HuH-7.5 (cell line): Measurements from ENCODE around the gene TPBG.
"Not testable (repeated sequence)": the region's sequence is repeated elsewhere in the genome, so short reads cannot be mapped to it uniquely, and the experiment has no call there.

Experiments
- DNase-seq: peaks from one replicate; pipeline ENCODE4 v3.0.0; 2011; ENCODE audit warnings: low spot score

The TPBG gene

DNA sequence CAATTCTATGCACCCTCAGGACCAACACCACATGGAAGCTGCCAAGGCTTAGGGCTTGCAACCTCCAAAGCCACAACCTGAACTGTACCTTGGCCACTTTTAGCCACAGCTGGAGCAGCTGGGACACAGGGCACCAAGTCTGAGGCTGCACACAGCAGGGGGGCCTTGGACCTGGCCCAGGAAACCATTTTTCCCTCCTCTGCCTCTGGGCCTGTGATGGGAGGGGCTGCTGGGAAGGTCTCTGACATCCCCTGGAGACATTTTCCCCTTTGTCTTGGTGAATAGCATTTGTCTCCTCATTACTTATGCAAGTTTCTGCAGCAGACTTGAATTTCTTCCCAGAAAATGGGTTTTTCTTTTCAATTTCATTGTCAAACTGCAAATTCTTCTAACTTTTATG lies 13.0 kb downstream of the TPBG start:
- no peak for DNase-seq

DNA sequence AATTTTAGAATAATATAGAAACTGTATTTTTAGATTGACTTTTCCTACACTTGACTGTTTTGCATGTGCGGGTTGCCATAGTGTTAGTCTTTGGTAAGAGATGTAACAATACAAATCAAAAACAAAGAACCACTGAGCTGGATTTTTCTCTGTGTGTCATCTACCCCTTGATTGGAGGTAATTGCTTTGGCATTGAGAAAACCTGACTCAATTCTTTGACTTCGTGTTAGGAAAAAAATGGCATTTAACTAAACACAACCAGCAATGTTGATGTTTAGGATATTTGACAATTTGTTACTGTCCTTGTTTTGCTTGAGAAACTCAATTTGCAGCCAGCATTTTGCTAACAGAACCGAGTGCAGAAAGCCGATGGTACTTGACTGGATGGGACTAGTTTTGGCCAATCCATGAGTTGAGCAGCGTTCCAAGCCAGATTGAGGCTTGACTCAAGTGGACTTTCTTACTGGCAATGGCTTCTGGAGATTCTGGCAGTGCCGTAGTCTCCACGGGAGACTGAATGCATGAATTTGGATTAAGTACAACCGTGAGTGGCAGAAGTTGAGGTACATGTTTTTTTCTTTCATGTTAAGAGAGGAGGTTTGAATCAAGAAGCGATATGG lies 17.1 kb downstream of the TPBG start:
- DNase-seq: no peak

DNA sequence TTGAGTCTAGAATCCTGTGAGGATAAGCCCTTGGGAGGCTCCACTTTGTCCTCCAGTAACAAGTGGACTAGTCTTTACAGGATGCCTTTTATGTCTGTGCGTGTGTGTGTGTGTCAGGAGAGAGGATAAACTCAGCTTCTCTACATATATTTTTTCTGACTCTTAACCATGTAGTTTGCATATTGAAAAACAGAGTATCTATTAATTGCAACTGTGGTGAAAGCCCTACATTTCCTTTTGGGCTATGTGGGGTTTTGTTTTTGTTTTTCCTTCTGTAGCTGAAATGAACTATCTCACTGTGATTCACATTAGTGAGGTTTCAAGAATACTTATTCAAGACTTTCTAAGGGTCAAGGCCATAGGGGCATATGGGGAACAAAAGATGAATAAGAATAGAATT lies 17.7 kb downstream of the TPBG start:
- DNase-seq: no peak

DNA sequence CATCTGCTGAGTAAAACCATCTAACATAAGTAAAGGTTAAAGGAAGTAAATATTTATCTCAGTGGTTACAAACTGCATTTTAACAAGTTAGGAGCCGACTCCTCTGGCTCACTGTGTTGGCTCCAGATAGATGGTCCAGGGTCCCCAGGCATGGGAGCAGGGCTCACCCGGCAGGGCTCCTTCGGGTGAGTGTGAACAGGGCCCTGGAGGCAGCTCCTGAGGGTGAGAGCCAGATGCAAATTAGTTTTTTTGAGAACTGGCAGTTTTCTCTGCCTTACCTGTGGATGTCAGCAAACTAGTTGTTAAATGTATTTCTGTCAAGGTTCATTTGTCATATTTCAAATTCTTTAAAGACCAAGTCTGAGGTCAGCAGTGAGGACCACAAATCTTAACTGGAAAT lies 21.5 kb downstream of the TPBG start:
- no peak for DNase-seq

DNA sequence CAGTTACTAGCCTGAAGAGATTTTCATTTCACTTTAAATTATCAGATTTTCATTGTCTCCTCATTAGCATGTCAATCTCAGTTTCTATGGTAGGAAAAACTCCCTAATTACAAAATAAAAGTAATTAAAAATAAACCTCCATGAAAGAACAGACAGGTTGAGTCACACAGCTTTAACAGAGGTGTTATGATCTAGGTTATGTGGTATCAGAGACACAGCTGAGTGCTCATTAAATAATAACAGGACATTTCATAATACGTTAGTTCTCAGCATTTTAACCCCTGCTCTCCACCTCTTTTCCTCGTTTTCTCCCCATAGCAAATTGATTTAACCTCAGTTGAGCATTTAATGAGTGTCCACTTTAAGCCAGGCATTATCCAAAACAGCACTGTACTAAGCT lies 21.9 kb downstream of the TPBG start:
- no peak for DNase-seq

DNA sequence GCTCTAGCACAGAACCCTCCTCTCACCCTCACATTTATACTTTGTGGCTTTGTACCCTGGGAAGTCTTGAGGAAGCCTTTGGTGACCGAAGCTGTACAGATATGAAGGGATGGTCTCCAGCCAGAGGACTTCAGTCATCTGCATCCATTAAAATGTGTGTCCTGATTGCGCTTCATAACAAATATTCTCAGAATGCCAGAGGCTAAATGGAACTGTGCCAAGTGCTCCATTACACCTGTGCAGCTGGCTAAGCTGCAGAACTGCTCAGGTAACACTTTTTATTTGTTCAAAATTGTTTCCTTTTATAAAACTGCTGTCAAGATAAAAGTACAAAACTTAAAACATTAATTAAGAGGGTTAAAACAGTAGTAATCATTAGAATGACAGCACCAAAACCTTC lies 22.3 kb downstream of the TPBG start:
- DNase-seq: no peak

DNA sequence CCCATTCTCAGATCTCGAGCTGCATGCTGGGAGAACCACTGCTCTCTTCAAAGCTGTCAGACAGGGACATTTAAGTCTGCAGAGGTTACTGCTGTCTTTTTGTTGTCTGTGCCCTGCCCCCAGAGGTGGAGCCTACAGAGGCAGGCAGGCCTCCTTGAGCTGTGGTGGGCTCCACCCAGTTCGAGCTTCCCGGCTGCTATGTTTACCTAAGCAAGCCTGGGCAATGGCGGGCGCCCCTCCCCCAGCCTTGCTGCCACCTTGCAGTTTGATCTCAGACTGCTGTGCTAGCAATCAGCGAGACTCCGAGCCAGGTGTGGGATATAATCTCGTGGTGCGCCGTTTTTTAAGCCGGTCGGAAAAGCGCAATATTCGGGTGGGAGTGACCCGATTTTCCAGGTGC lies 31.2 kb downstream of the TPBG start:
- DNase-seq: not testable (repeated sequence)

DNA sequence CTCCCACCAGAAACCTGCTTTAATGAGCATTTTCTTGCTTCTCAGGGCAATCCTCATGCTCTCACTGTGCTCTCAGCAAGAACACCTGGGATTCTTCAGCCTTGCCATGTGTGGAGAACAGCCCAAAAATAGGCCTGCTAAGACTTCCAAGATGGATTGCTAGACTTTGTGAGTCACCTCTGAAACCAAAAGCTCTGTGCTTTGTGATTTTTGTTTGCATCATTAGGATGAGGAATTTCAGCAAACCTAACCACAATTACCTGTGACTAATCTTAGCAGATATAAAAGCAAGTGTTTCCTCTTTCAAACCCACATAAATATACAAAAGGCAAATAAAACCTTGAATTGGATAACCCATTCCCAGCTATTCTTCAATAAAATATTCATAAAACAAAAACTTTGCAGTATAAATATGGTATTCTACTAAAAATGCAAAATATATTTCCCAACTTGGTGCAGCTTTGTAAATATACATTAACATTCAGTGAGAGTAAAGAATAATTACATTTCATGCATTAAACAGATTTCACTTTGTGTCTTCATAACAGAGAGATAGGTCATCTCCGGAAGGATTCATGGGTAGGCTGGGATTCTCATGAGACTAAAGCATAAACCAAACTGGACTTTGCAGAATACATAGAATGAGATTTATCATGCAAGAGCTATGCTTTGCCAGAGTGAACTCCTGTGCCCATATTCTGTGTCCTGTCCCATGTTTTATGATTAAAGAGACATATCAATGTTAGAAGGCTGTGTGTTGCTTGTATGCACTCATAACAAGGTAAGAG lies 33.5 kb downstream of the TPBG start:
- no peak for DNase-seq

DNA sequence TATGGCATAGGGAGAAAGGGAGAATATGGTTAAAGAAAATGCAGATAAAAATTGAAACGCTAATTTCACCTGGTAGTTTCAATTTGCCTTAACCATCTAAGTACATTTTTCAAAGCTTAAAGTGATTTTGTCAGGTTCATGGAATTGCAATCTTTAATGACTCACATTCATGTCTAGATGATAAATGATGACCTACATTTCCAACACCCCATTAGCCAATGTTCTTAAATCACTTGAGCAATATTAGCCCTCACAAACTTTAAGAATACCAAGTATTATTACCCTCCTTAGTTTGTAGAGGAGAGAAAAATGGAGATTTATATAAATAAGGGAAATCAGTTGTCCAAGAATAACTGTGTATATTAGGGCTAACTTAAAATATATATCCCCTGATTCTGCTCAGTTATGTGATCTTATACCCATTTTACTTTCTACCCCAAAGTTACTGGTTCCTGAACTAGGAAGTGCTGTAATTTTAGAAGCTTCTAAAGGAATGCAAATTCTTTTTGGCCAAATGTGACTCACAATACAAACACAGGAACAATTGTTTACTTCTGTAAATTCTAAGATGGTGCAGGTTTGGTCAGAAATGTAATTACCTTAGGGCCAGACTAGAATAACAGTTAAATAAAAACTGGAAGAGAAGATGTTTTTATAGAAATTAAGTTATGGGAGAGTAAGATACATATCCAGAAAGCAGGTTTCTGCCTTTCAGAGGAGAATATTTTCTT lies 34.5 kb downstream of the TPBG start:
- DNase-seq: no peak

DNA sequence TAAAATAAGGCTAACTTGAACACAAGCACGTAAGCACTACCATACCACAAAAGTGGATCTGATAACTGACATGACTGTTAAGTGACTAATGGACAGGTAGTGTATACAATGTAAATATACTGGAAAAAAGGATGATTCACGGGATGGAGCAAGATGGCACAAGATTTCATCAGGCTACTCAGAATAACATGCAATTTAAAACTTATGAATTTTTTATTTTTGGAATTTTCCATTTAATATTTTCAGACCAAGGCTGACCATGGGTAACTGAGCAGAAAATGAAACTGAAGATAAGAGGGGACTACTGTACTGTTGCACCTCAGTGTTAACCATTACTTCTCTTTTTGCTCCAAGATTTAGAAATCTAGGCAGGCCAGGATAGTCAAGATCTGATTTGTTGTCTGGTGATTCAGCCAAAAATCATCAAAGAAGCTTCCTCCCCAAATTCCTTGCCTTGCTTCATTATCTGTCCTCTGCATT lies 45.4 kb downstream of the TPBG start:
- no peak for DNase-seq

DNA sequence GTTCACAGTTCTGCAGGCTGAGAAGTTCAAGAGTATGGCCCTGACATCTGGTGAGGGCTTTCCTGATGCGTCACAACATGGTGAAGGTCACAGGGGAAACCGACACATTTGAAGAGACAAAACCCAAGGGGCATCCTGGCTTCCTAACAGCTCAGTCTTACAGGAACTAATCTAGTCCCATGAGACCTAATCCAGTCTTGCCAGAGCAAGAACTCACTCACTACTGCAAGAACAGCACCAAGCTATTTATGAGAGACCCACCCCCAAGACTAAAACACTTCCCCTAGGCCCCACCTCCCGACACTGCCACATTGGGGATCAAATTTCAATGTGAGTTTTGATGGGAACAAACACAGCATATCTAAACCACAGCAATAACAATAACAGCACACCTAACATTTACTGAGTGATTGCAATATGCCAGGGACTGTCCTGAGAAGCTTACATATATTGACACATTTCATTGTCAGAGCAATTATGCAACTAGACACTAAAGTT lies 46.6 kb downstream of the TPBG start:
- DNase-seq: no peak

DNA sequence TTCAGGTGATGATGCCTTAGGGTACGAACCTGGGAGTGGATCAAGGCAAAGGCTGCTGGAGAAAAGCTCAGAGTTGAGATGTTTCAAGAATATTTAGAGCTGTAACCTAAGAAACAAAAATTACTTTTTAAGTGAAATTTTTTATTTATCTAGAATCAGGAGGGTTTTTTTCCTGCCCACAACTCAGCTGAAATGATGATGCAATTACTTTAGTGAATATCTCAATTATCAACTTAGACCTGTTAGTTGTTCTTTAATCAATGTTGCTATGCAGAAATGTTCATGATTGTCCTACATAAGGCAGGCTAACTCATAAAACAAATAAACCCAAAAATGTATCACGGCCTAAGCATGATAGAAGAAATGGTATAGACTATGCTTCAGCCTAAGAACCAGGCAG lies 50.3 kb downstream of the TPBG start:
- DNase-seq: no peak

DNA sequence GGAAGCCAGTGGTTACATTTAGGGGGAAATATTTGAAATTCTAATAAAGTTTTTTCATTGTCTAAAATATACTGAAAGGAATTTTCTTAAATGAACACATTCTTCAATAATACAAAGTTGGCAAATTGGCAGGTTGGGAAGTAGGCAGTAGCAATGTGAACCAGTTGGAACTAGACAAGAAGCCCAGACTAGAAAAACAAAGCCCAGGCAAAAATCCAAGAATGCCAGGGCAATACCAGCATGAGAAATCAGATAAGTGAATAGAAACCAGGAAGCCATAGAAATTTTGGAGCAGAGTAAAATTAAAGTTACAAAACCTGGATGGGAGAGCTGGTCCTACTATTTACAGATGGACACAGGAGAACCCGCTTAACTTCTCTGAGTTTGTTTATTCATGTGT lies 52.2 kb downstream of the TPBG start:
- DNase-seq: no peak

DNA sequence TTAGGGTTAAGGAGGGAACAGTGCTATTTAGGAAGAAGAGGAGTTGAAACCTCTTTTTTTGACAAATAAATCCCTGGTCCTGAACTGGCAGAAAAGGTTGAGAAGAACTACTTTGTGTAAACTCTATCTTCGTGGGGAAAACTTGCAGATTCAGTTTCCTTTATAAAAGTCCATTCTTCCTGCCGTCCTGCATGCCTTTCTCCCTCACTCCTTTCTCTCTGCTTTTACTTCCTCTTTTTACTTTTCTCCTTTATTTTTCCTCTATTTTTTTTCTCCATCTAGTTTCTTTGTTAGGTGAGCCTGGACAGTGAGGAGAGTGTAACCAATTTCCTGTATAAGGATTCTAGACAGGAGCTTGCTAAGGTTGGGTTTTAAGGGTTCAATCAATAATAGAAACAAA lies 52.7 kb downstream of the TPBG start:
- no peak for DNase-seq
